A549 treated with RU486 at 1 μM for 4 hours (cell line): ENCODE data around the gene ACOX1. TPM values are rescaled to one million over a fixed set of nuclear protein-coding genes. Genes with fewer than 3 reads are reported as not detected.

ENCODE experiments used
- total RNA-seq: library from RNA; stranded (reverse); fragments of 200-300 nt; extraction: Qiagen RNA extraction; gene quantifications from 5 replicates; pipeline ENCODE4 v1.2.3, GENCODE V29; 2022; ENCODE audit warnings: low read depth

ACOX1 gene
- 14.9 to 20.3 TPM (median 16.5 TPM) in 5 replicates for total RNA-seq

DNA sequence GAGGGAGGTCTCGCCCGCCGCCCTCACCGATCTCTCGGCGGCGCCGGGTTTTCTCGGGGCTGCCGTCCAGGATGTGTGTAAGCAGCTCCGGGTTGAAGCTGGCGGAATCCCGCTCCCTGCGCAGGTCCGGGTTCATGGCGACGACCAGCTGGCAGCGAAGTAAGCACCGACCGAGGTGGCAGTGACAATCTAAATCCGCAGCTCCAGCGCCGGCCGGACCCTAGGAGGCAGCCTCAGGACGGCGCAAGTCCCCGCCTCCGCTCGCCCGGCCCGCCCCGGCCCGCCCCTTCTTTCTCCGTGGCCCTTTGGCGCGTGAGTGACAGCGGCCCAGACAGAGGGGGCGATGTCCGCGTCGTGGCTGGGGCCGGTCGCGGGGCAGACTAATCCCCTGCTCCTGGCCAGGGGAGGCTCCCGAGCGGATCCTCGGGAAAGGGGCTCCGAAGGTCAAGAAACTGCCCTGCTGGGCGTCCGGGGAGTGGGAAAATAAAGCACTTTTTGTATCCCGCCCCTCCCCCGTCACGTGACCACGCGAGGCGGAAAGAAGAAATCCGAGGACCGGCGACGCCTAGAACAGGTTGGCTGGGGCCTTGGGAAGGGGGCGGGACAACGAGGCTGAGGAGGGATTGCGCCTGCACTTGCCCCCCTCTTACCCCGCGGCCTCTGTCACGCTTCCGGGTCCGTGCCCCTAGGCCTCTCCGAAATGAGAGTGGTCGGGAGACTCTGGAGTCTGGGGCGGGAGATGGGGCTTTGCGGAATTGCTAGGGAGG lies at the start of gene ACOX1, which contains the start of gene TEN1:
Gene ACOX1, minus strand, starts transcription at position 229 of the 767 bp plus-strand sequence. Its CDS starts 93 bp downstream, at position 136.
Gene TEN1, plus strand, starts transcription at position 303 of the 767 bp plus-strand sequence. CDS start 6,953 bp downstream, outside the sequence.

GRCh38 chr17:76027159-76027839 lies 48.3 kb upstream of the ACOX1 start, which contains the start of gene EVPL:
EVPL (minus strand) TSS chr17:76027306; CDS start chr17:76027198, 108 bp downstream.

DNA sequence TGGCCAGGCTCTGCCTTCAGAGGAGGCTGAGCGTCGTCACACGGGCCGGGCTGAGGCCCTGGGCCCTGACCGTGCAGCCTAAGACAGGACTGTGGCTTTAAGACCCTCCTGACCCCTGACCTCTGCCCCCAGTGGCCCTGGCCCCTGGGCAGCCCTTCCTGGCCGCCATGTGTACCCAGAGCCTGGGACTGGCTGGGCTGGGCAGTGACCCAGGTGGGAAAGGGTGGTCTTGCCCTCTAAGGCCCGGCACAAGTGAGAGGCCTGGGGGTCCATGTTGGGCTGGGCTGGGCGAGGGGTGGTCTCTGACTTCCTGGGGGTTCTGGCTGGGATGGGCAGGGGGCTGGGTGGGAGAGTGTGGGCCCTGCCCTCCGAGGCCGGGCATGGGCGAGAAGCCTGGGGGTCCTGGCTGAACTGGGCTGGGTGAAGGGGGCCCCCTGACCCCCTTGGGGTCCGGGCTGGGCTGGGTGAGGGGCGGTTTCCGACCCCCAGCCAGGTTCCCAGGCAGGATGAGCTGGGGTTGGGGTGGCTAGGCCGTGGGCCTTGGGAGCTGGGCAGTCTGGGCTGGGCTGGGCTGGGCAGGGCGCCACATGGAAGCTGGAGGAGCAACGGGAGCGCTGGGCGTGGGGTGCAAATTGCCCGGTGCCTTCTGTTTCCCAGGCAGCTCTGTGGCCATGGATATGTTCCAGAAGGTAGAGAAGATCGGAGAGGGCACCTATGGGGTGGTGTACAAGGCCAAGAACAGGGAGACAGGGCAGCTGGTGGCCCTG lies 22.0 kb upstream of the ACOX1 start, which contains the start of gene CDK3:
Gene CDK3, plus strand, starts transcription at position 101 of the 767 bp plus-strand sequence. Its CDS starts 571 bp downstream, at position 672.

DNA sequence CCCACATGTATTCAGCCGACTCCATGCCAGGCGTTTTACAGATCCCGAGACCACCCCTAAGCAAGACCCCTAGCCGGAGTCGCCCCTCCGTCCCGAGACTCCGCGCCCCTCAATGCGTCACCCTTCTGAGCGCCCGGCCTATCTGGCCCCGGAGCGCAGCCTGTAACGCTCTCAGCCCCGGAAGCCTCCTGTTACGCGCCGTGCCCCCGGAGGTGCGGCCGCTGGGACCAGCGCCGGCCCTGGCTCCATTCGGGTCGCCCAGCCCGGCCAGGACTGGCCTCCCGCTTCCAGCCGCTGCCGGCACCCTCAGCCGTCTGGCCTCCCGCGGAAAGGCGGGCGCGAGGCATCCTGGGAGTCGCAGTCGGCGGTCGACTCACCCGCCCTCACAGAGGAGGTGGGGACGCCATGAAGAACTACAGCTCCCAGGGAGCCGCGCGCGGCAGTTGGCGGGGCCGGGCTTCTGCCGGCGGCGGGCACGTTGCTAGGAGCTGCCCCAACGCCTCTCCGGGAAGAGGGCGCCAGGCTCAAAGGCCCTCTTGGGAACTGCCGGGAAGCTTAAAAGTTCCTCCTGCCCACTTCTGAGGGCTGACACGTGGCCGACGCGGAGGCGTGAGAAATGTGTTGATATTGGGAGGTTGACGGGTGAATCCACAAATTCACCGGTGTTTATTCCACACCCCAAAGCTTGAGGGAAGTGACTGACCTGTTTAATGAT lies 38.1 kb downstream of the ACOX1 start, which contains the start of gene FBF1:
Gene FBF1, minus strand, starts transcription at position 316 of the 715 bp plus-strand sequence. CDS start 2,893 bp downstream, outside the sequence.

DNA sequence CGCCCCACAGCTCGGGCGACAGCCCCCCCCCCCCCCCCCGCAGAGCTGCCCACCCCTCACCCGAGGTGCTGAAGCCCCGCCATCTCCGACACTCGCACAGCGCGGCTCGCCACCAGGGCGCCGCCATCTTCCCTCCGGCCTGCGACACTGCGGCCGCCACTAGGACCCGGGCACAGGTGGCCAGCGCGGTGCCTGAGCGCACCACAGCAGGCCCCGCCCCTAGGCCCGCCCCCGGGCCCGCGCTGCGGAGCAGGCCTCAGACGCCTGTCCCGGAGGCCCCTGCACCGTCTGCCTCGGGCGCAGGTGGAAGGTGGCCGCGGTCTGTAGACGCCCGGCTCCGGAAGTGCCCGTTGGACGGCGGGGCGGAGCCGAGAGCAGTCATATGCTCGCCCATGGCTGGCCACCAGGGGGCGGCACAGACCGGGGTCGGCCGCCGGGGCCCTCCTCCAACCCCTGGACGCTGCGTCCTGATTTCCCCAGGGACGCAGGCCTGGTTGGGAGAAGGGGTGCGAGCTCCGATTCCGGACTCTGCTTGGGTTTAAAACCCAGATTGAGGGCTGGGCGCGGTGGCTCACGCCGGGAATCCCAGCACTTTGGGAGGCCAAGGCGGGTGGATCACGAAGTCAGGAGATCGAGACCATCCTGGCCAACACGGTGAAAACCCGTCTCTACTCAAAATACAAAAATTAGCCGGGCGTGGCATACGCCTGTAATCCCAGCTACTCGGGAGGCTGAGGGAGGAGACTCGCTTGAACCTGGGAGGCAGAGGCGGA lies 74.0 kb downstream of the ACOX1 start, which contains the start of gene MRPL38:
Gene MRPL38, minus strand, starts transcription at position 136 of the 773 bp plus-strand sequence. Its CDS starts 9 bp downstream, at position 127.

DNA sequence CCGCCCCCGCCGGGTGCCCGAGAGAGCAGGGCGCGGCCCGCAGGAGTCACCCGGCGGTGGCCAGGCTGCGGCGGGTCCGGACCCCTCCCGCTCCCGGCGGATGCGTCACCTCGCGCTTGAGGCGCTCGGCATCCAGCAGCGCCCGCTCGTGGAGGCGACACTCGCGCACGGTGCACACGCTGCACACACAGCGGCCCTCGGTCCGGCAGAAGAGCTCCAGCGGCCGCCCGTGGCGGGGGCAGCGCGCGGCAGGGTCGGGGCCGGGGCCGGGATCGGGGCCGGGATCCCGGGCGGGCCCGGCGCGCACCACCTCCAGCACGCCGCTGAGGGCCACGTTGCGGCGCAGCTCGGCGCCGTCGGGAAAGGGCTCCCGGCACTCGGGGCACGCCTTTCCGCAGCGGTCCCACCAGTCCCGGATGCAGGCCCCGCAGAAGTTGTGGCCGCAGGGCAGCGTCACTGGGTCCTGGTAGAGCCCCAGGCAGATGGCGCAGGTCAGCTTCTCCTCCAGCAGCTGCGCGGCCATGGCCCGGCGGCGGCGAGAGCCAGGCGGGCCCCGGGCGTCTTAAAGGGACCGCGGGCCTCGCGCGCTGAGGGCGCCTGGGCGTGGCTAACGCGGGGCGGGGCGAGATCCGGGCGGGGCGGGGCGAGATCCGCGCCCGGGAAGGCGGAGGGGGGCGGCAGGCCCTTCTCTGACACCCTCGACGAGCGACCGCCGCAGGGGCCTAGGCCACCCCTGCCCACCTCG lies 82.4 kb downstream of the ACOX1 start, which contains the start of gene TRIM65:
Gene TRIM65, minus strand, starts transcription at position 537 of the 745 bp plus-strand sequence. Its CDS starts 14 bp downstream, at position 523.

Other genes with a start within 250 kb of the ACOX1 start
- gene GALK1, start 214.0 kb downstream of the ACOX1 start, total RNA-seq, result 46.3 to 75.9 TPM (median 65.6 TPM) in 5 replicates
- 22.5 to 32.7 TPM (median 31.2 TPM) in 5 replicates for gene UNK, start 194.4 kb downstream of the ACOX1 start, total RNA-seq
- gene UNC13D, start 134.8 kb downstream of the ACOX1 start, total RNA-seq, result 3.5 to 4.4 TPM (median 3.9 TPM) in 5 replicates
- 88.0 to 99.5 TPM (median 93.9 TPM) in 5 replicates for gene WBP2, start 123.8 kb downstream of the ACOX1 start, total RNA-seq
- gene TRIM47, start 100.6 kb downstream of the ACOX1 start, total RNA-seq, result 108 to 201 TPM (median 148 TPM) in 5 replicates
- 29.4 to 42.9 TPM (median 34.9 TPM) in 5 replicates for gene TRIM65, start 82.2 kb downstream of the ACOX1 start, total RNA-seq
- 95.6 to 147 TPM (median 115 TPM) in 5 replicates for gene MRPL38, start 74.3 kb downstream of the ACOX1 start, total RNA-seq
- gene FBF1, start 38.1 kb downstream of the ACOX1 start, total RNA-seq, result 5.4 to 9.8 TPM (median 7.7 TPM) in 5 replicates
- 20.8 to 26.6 TPM (median 24.1 TPM) in 5 replicates for gene TEN1, start 74 bp upstream of the ACOX1 start, total RNA-seq
- gene CDK3, start 21.7 kb upstream of the ACOX1 start, total RNA-seq, result 3.7 to 5.7 TPM (median 4.5 TPM) in 5 replicates
- gene EVPL, start 48.1 kb upstream of the ACOX1 start, total RNA-seq, result 11.3 to 17.7 TPM (median 16.7 TPM) in 5 replicates
- 80.0 to 91.6 TPM (median 81.8 TPM) in 5 replicates for gene SRP68, start 93.4 kb upstream of the ACOX1 start, total RNA-seq
- 0.87 to 1.8 TPM (median 1.4 TPM) in 5 replicates for gene GALR2, start 95.6 kb upstream of the ACOX1 start, total RNA-seq
- 0.07 to 0.51 TPM (median 0.27 TPM) in 5 replicates for gene ZACN, start 100.0 kb upstream of the ACOX1 start, total RNA-seq
- 52.2 to 67.3 TPM (median 65.2 TPM) in 5 replicates for gene EXOC7, start 124.6 kb upstream of the ACOX1 start, total RNA-seq
- 0.19 to 0.42 TPM (median 0.37 TPM) in 5 replicates for gene FOXJ1, start 162.1 kb upstream of the ACOX1 start, total RNA-seq